GM10266 (cell line): ENCODE measurements around the gene MT1A.

Source experiments
- DNase-seq: peaks from one replicate; pipeline ENCODE4 v3.0.0; 2012; ENCODE audit errors: extremely low spot score
- TF ChIP-seq, protein P1 (sequence below): IDR thresholded peaks from 2 replicates; pipeline ENCODE4 v1.5.1; 2012; ENCODE audit warnings: mild to moderate bottlenecking, low read depth; ENCODE audit not compliant: control insufficient read depth, insufficient read depth; ENCODE audit errors: missing control alignments

The MT1A gene

DNA sequence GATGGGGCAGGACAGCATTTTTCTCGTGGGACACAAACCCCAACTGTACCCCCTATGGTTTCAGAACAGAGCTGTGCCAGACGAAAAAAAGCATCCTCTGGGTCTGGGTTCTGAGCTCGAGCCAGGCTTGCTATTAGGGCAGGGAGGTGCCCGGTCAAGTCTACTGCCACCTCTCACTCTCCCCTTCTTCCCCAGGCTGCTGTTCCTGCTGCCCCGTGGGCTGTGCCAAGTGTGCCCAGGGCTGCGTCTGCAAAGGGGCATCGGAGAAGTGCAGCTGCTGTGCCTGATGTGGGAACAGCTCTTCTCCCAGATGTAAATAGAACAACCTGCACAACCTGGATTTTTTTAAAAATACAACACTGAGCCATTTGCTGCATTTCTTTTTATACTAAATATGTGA lies 11.8 kb upstream of the MT1A start:
- TF ChIP-seq, protein P1, sequence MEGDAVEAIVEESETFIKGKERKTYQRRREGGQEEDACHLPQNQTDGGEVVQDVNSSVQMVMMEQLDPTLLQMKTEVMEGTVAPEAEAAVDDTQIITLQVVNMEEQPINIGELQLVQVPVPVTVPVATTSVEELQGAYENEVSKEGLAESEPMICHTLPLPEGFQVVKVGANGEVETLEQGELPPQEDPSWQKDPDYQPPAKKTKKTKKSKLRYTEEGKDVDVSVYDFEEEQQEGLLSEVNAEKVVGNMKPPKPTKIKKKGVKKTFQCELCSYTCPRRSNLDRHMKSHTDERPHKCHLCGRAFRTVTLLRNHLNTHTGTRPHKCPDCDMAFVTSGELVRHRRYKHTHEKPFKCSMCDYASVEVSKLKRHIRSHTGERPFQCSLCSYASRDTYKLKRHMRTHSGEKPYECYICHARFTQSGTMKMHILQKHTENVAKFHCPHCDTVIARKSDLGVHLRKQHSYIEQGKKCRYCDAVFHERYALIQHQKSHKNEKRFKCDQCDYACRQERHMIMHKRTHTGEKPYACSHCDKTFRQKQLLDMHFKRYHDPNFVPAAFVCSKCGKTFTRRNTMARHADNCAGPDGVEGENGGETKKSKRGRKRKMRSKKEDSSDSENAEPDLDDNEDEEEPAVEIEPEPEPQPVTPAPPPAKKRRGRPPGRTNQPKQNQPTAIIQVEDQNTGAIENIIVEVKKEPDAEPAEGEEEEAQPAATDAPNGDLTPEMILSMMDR = no peak
- DNase-seq = no peak

DNA sequence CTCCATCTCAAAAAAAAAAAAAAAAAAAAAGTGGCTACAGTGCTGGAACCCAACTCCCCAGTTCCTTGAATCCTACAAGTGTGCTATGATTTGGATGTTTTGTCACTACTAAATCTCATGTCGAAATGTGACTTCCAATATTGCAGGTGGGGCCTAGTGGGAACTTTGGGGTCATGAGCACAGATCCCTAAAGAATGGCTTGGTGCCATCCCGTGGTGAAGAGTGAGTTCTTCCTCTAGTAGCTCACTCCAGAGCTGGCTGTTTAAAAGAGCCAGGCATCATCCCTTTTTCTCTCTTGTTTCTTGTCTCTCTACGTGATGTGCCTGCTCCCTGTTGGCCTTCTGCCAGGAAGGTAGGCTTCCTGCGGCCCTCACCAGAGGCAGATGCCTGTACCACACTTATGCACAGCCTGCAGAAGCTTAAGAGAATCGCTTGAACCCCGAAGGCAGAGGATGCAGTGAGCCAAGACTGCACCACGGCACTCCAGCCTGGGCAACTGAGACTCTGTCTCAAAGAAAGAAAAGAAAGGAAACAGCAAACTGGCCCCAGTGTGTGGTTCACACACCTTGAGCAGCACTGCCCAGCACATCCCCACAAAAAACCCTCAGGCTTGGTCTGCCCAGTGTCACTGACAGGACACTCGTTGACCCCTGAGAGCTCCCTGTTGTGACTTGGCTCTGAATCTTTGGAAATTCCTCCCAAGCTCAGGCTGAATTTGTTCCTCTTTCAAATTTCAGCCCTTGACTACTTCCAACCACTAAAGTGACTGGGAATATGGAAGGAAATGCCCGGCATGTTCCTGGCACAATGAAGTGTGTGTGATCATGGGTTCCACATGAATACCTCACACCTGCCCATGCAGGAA lies 9.7 kb upstream of the MT1A start:
- TF ChIP-seq, protein P1 = no peak
- no peak for DNase-seq

DNA sequence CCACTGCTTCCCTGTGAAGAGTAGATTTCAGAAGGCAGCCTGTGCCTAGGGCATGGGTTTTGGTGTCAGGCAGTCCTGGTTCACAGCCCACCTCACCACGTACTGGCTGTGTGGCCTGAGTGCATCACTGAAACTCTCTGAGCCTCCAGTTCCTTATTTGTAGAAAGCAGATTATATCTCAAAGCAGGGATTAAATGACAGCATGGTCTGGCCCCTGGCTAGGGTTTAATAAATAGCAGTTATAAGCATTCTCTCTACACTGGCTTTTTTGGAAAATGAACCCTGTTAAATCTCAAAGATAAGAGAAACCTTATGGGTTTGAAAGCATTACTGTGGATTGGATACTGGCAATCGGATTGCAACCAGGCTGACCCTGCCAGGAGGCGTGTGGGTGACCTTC lies 8.9 kb upstream of the MT1A start:
- DNase-seq = no peak
- TF ChIP-seq, protein P1 = no peak

DNA sequence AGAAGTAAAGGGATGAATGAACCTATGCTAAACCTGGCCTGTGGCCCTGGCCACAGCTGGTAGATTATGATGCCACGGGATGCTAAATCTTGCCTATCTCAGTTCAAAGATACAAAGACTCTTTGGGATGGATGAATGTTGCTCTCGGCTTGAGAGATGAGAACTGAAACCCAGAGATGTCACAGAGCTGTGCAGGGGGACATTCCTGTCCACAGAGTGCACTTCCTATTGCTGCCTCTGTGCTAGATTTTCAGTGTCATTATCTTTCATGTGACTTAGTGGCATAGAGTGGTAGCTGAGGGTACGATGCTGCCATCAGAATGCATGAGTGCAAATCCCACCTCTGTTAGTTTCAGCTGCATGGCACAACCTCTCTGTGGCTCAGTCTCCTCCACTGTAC lies 8.3 kb upstream of the MT1A start:
- TF ChIP-seq, protein P1 = no peak
- DNase-seq = peak; percentile 83

DNA sequence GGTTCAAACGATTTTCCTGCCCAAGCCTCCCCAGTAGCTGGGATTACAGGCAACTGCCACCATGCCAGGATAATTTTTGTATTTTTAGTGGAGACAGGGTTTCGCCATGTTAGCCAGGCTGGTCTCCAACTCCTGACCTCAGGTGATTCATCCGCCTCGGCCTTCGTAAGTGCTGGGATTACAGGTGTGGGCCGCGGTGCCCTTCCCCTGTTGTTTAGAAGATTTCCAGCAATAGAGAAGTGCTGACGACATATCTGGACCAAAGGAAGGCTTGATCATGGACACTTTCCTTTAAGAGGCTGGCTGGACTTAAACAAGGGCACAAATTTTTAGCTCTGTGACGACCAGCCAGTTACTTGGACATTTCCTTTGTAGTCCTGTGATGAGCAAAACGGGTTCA lies 7.3 kb upstream of the MT1A start:
- TF ChIP-seq, protein P1 = no peak
- DNase-seq = no peak

DNA sequence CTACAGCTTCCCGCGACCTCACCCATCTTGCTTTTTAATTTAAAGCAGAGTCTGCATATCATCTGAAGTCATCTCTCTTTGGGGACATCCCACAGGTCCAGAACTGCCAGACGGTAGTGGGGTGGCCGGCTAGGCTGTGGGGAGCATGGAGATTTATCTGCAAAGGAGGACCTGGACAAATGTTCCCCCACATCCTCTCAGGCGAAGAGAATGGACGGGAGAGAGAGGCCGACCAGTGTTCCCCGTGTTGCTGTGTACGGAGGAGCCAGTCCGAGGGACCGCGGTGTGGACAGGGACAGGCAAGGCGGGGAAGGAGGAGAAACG lies 6.7 kb upstream of the MT1A start:
- TF ChIP-seq, protein P1 = no peak
- DNase-seq = no peak

DNA sequence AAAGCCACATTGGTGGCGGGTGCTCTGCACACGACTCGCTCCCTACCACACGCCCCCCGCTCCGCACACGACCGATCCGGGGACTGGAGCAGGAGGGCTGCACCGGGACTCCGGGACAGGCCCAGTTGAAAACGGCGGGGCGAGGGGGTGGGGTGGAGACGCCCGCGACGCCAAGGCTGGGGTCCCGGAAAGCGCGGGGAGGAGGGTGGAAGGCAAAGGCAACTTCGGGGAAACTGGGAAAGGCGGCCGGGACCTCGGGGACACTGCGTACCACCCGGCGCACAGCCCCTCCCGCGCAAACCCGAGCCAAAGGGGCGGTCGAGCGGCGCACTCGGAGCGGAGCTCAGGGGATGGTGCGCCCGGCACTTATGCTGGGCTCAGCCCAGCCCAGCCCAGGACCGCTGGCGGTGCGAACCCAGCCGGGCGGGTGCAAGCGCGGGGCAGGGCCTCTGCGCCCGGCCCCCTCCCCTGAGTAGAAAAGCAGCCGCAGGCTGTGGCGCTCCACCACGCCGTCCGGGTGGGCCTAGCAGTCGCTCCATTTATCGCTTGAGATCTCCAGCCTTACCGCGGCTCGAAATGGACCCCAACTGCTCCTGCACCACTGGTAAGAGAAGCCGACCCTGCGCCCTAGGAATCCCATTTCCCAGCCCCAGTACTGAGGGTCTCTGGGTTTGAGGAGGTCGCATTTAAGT lies 6.2 kb upstream of the MT1A start, which contains the start of gene MT1M:
MT1M (plus strand) TSS at position 504 of the 692 bp plus-strand sequence; CDS start at position 577, 73 bp downstream.
- TF ChIP-seq, protein P1 = no peak
- no peak for DNase-seq
